H54 (cell line): ENCODE data around the gene FLT3LG.
A peak's percentile ranks its signal among the peaks of the same experiment; 100 is the strongest.

Source experiments
- DNase-seq: peaks from one replicate; pipeline ENCODE4 v3.0.0; 2011; ENCODE audit warnings: low spot score, mixed read lengths; ENCODE audit not compliant: insufficient read length
- FAIRE-seq: peaks from 3 replicates; lab custom pipeline; 2011; peaks lifted over from hg19 to GRCh38; lab: Jason Lieb, UNC
- POLR2A ChIP-seq: IDR thresholded peaks from 2 replicates; pipeline ENCODE4 v1.6.1; 2011; ENCODE audit warnings: low read depth, mild to moderate bottlenecking, low read length

The FLT3LG gene

GRCh38 chr19:49518033-49518432, 44.0 kb downstream of the FLT3LG start:
- TF ChIP-seq POLR2A: no peak
- FAIRE-seq (no peak), DNase-seq (no peak)

GRCh38 chr19:49520705-49521319, 46.8 kb downstream of the FLT3LG start:
- TF ChIP-seq POLR2A: no peak
- no peak for FAIRE-seq
- no peak for DNase-seq

GRCh38 chr19:49524812-49525455, 50.9 kb downstream of the FLT3LG start:
- no peak for TF ChIP-seq POLR2A
- FAIRE-seq (no peak), DNase-seq (no peak)

GRCh38 chr19:49528211-49528771, 54.3 kb downstream of the FLT3LG start:
- FAIRE-seq: no peak
- TF ChIP-seq POLR2A: no peak
- no peak for DNase-seq

GRCh38 chr19:49530708-49531107, 56.7 kb downstream of the FLT3LG start:
- TF ChIP-seq POLR2A: no peak
- DNase-seq: no peak

GRCh38 chr19:49533551-49534488, 59.8 kb downstream of the FLT3LG start:
- peak; percentile 92 for DNase-seq
- no peak for FAIRE-seq
- 0 out of 2 replicates have a peak, but pooled peaks have one; percentile 17 for TF ChIP-seq POLR2A

More at GRCh38 chr19:49530708-49531107, 56.7 kb downstream of the FLT3LG start:
- no peak for FAIRE-seq

GRCh38 chr19:49534632-49535385, 60.8 kb downstream of the FLT3LG start:
- no peak for TF ChIP-seq POLR2A
- FAIRE-seq (no peak), DNase-seq (no peak)
